HUES48 (cell line): ENCODE results near the gene LHX3.
"Not testable (repeated sequence)": the region's sequence is repeated elsewhere in the genome, so short reads cannot be mapped to it uniquely, and the experiment has no call there.

ENCODE experiments used
- H3K27ac ChIP-seq: one replicate; pipeline ENCODE4 v1.7.0; 2013; ENCODE audit warnings: low read depth, low read length, inconsistent platforms
- H3K27me3 ChIP-seq: 2 replicates; pipeline ENCODE4 v1.6.1; 2013; ENCODE audit warnings: mild to moderate bottlenecking, low read length; ENCODE audit not compliant: control insufficient read depth, insufficient read depth
- H3K36me3 ChIP-seq: 2 replicates; pipeline ENCODE4 v1.6.1; 2013; ENCODE audit warnings: low read length; ENCODE audit not compliant: control insufficient read depth, insufficient read depth
- H3K4me1 ChIP-seq: 2 replicates; pipeline ENCODE4 v1.6.1; 2013; ENCODE audit warnings: mild to moderate bottlenecking, low read length; ENCODE audit not compliant: control insufficient read depth, insufficient read depth
- H3K4me3 ChIP-seq: 2 replicates; pipeline ENCODE4 v1.5.1; 2013; ENCODE audit warnings: mild to moderate bottlenecking, low read depth, low read length
- H3K9ac ChIP-seq: 2 replicates; pipeline ENCODE4 v1.6.1; 2013; ENCODE audit warnings: mild to moderate bottlenecking, low read depth, low read length, moderate library complexity
- H3K9me3 ChIP-seq: 2 replicates; pipeline ENCODE4 v1.6.1; 2013; ENCODE audit warnings: low read length; ENCODE audit not compliant: control insufficient read depth, insufficient read depth

LHX3 gene

GRCh38 chr9:136155576-136155975 is 49.4 kb downstream of the LHX3 start:
- Histone ChIP-seq H3K27me3 (peaks cover 3% of the 10 kb centered on the region; the same call in 1 of the 2 replicates), H3K4me3 (no peak overlapping the region), H3K27ac (no peak overlapping the region), H3K9me3 (no peaks in the 10 kb centered on the region), H3K9ac (no peak overlapping the region), H3K4me1 (peaks cover 12% of the 10 kb centered on the region), H3K36me3 (no peaks in the 10 kb centered on the region)

GRCh38 chr9:136154943-136155342 is 50.0 kb downstream of the LHX3 start:
- no peak overlapping the region for H3K9ac ChIP-seq
- H3K4me1 ChIP-seq: peaks cover 12% of the 10 kb centered on the region
- H3K27me3 ChIP-seq: peaks cover 9% of the 10 kb centered on the region; the same call in 1 of the 2 replicates
- H3K27ac ChIP-seq: no peak overlapping the region
- no peaks in the 10 kb centered on the region for H3K9me3 ChIP-seq
- H3K4me3 ChIP-seq: no peak overlapping the region
- H3K36me3 ChIP-seq: no peaks in the 10 kb centered on the region

- Histone ChIP-seq H3K9ac (no peak overlapping the region), H3K27ac (no peak overlapping the region), H3K4me1 (peaks cover 17% of the 10 kb centered on the region), H3K4me3 (no peak overlapping the region), H3K36me3 (no peaks in the 10 kb centered on the region), H3K9me3 (no peaks in the 10 kb centered on the region), H3K27me3 (peaks cover 9% of the 10 kb centered on the region; the same call in 1 of the 2 replicates)
Measured at GRCh38 chr9:136153381-136154065, 51.4 kb downstream of the LHX3 start.

GRCh38 chr9:136152931-136153330 is 52.0 kb downstream of the LHX3 start:
- Histone ChIP-seq H3K9ac (no peak overlapping the region), H3K9me3 (no peaks in the 10 kb centered on the region), H3K27me3 (peaks cover 9% of the 10 kb centered on the region; the same call in 1 of the 2 replicates), H3K36me3 (no peaks in the 10 kb centered on the region), H3K4me3 (no peak overlapping the region), H3K27ac (no peak overlapping the region), H3K4me1 (peaks cover 23% of the 10 kb centered on the region)

GRCh38 chr9:136152543-136152866 is 52.4 kb downstream of the LHX3 start:
- H3K9ac ChIP-seq: no peak overlapping the region
- H3K36me3 ChIP-seq: no peaks in the 10 kb centered on the region
- peaks cover 23% of the 10 kb centered on the region for H3K4me1 ChIP-seq
- peaks cover 9% of the 10 kb centered on the region; the same call in 1 of the 2 replicates for H3K27me3 ChIP-seq
- no peak overlapping the region for H3K27ac ChIP-seq
- no peak overlapping the region for H3K4me3 ChIP-seq
- no peaks in the 10 kb centered on the region for H3K9me3 ChIP-seq

- Histone ChIP-seq H3K9me3 (no peaks in the 10 kb centered on the region), H3K36me3 (no peaks in the 10 kb centered on the region), H3K4me3 (no peak overlapping the region), H3K9ac (no peak overlapping the region), H3K4me1 (peaks cover 23% of the 10 kb centered on the region), H3K27me3 (peaks cover 9% of the 10 kb centered on the region; the same call in 1 of the 2 replicates), H3K27ac (no peak overlapping the region)
Measured at GRCh38 chr9:136151848-136152542, 52.9 kb downstream of the LHX3 start.

GRCh38 chr9:136151214-136151804 is 53.6 kb downstream of the LHX3 start:
- peak overlapping the region; percentile 7 for H3K27ac ChIP-seq
- peaks cover 23% of the 10 kb centered on the region for H3K4me1 ChIP-seq

GRCh38 chr9:136150664-136151213 is 54.2 kb downstream of the LHX3 start:
- H3K9me3 ChIP-seq, H3K27me3 ChIP-seq, H3K36me3 ChIP-seq, H3K4me3 ChIP-seq, H3K9ac ChIP-seq: not testable (repeated sequence)
- H3K4me1 ChIP-seq: peaks cover 23% of the 10 kb centered on the region
- H3K27ac ChIP-seq: peak overlapping the region; percentile 7

More at GRCh38 chr9:136151214-136151804, 53.6 kb downstream of the LHX3 start:
- Histone ChIP-seq H3K9ac (no peak overlapping the region), H3K36me3 (no peaks in the 10 kb centered on the region), H3K4me3 (peak overlapping the region; percentile 29; the same call in 1 of the 2 replicates), H3K27me3 (peaks cover 9% of the 10 kb centered on the region), H3K9me3 (no peaks in the 10 kb centered on the region)

GRCh38 chr9:136149853-136150252 is 55.1 kb downstream of the LHX3 start:
- H3K4me3 ChIP-seq: no peak overlapping the region
- peaks cover 23% of the 10 kb centered on the region for H3K4me1 ChIP-seq
- H3K27ac ChIP-seq: no peak overlapping the region
- peaks cover 9% of the 10 kb centered on the region for H3K27me3 ChIP-seq
- H3K9me3 ChIP-seq: no peaks in the 10 kb centered on the region
- no peaks in the 10 kb centered on the region for H3K36me3 ChIP-seq
- no peak overlapping the region for H3K9ac ChIP-seq

GRCh38 chr9:136149337-136149736 is 55.6 kb downstream of the LHX3 start:
- Histone ChIP-seq H3K36me3 (no peaks in the 10 kb centered on the region), H3K4me1 (peaks cover 23% of the 10 kb centered on the region), H3K27me3 (peaks cover 9% of the 10 kb centered on the region), H3K4me3 (no peak overlapping the region), H3K9ac (no peak overlapping the region), H3K27ac (no peak overlapping the region), H3K9me3 (no peaks in the 10 kb centered on the region)

GRCh38 chr9:136148766-136149165 is 56.2 kb downstream of the LHX3 start:
- H3K27me3 ChIP-seq: peaks cover 9% of the 10 kb centered on the region
- no peaks in the 10 kb centered on the region for H3K9me3 ChIP-seq
- no peaks in the 10 kb centered on the region for H3K36me3 ChIP-seq
- H3K27ac ChIP-seq: no peak overlapping the region
- no peak overlapping the region for H3K4me3 ChIP-seq
- no peak overlapping the region for H3K9ac ChIP-seq
- peaks cover 23% of the 10 kb centered on the region for H3K4me1 ChIP-seq
